Loucy (cell line): Measurements from ENCODE around the gene ABI1.
"Not testable (repeated sequence)": the region's sequence is repeated elsewhere in the genome, so short reads cannot be mapped to it uniquely, and the experiment has no call there.

Experiments
- CTCF ChIP-seq: fragments of 200-600 bp; sonication (generic); conservative IDR thresholded peaks from 2 replicates; pipeline ENCODE4 v1.5.1; 2014; ENCODE audit warnings: mild to moderate bottlenecking, antibody characterized with exemption, low read length
- EZH2phosphoT487 ChIP-seq: fragments of 200-600 bp; IDR thresholded peaks from 2 replicates; pipeline ENCODE4 v1.6.1; 2018; ENCODE audit warnings: antibody characterized with exemption, mild to moderate bottlenecking, moderate library complexity, borderline replicate concordance

DNA sequence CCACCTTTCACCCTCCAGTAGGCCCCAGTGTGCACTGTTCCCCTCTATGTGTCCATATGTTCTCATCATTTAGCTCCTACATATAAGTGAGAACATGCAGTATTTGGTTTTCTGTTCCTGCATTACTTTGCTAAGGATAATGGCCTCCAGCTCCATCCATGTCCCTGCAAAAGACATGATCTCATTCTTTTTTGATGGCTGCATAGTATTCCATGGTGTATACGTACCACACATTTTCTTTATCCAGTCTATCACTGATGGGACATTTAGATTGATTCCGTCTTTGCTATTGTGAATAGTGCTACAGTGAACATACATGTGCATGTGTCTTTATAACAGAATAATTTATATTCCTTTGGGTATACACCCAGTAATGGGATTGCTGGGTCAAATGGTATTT lies 71.0 kb downstream of the ABI1 start:
- TF ChIP-seq EZH2phosphoT487, CTCF: not testable (repeated sequence)
